ENCODE data around the gene CNTNAP2.

CNTNAP2 gene

GRCh38 chr7:147048864-147049263, 932.3 kb downstream of the CNTNAP2 start:
- Histone ChIP-seq H4K20me1 (ENCODE audit: low read depth, low read length) (no peaks in the 10 kb centered on the region), H3K9me2 (replicated peaks; ENCODE audit: insufficient read depth, low read length) (no peaks in the 10 kb centered on the region), H3K36me3 (ENCODE audit: low read length) (no peaks in the 10 kb centered on the region), H3K9me3 (ENCODE audit: insufficient read depth, low read length) (no peaks in the 10 kb centered on the region), H3K4me2 (ENCODE audit: low read depth, low read length, poor library complexity, severe bottlenecking) (no peak overlapping the region), H3K9ac (ENCODE audit: low read length) (no peak overlapping the region), H3K79me2 (ENCODE audit: insufficient read depth, low read length) (no peaks in the 10 kb centered on the region), H3K27ac (ENCODE audit: low read depth, low read length) (no peak overlapping the region), H3K4me3 (ENCODE audit: insufficient read depth, low read length, poor library complexity, severe bottlenecking) (no peak overlapping the region), H3F3A (ENCODE audit: insufficient read depth) (no peaks in the 10 kb centered on the region), H3K27me3 (ENCODE audit: low read length) (no peaks in the 10 kb centered on the region), H2AFZ (ENCODE audit: low read depth, low read length, severe bottlenecking) (peak overlapping the region; percentile 48)
- no peak for TF ChIP-seq EZH2phosphoT487 (conservative IDR thresholded peaks at IDR 0.05; ENCODE audit: low read length)
- TF ChIP-seq, protein P1, sequence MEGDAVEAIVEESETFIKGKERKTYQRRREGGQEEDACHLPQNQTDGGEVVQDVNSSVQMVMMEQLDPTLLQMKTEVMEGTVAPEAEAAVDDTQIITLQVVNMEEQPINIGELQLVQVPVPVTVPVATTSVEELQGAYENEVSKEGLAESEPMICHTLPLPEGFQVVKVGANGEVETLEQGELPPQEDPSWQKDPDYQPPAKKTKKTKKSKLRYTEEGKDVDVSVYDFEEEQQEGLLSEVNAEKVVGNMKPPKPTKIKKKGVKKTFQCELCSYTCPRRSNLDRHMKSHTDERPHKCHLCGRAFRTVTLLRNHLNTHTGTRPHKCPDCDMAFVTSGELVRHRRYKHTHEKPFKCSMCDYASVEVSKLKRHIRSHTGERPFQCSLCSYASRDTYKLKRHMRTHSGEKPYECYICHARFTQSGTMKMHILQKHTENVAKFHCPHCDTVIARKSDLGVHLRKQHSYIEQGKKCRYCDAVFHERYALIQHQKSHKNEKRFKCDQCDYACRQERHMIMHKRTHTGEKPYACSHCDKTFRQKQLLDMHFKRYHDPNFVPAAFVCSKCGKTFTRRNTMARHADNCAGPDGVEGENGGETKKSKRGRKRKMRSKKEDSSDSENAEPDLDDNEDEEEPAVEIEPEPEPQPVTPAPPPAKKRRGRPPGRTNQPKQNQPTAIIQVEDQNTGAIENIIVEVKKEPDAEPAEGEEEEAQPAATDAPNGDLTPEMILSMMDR (IDR thresholded peaks at IDR 0.05; ENCODE audit: insufficient read depth, low read length, poor library complexity, severe bottlenecking) = no peak

- Histone ChIP-seq H3F3A (ENCODE audit: insufficient read depth) (no peaks in the 10 kb centered on the region), H3K79me2 (ENCODE audit: insufficient read depth, low read length) (no peaks in the 10 kb centered on the region), H4K20me1 (ENCODE audit: low read depth, low read length) (no peaks in the 10 kb centered on the region), H3K4me3 (ENCODE audit: insufficient read depth, low read length, poor library complexity, severe bottlenecking) (no peak overlapping the region), H3K36me3 (ENCODE audit: low read length) (no peaks in the 10 kb centered on the region), H3K4me2 (ENCODE audit: low read depth, low read length, poor library complexity, severe bottlenecking) (no peak overlapping the region), H3K9me2 (replicated peaks; ENCODE audit: insufficient read depth, low read length) (no peaks in the 10 kb centered on the region), H3K9ac (ENCODE audit: low read length) (no peak overlapping the region), H3K27me3 (ENCODE audit: low read length) (no peaks in the 10 kb centered on the region), H2AFZ (ENCODE audit: low read depth, low read length, severe bottlenecking) (no peak overlapping the region), H3K27ac (ENCODE audit: low read depth, low read length) (no peak overlapping the region), H3K9me3 (ENCODE audit: insufficient read depth, low read length) (no peaks in the 10 kb centered on the region)
- TF ChIP-seq, protein P1 (IDR thresholded peaks at IDR 0.05; ENCODE audit: insufficient read depth, low read length, poor library complexity, severe bottlenecking) = no peak
- no peak for TF ChIP-seq EZH2phosphoT487 (conservative IDR thresholded peaks at IDR 0.05; ENCODE audit: low read length)
Observed at GRCh38 chr7:147052818-147053217, 936.2 kb downstream of the CNTNAP2 start.

DNA sequence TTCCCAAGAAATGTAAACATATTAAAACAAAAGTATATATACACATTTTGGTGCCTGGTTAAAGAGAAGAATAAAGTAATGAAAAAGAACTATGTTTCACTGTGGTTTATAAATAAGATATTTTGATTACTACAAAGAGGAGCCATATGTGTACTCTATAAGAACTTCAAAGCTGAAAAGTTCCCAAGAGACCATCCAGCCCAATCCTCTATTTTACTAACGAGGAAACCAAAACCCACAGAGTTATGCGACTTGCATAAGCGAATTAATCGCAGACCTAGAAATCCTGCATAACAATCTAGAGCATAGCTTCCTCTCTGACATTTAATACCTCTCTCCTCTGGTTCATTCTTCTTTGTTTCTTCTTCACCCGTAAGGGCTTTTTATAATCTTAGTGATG, 937.1 kb downstream of the CNTNAP2 start:
- H3K27ac ChIP-seq (ENCODE audit: low read depth, low read length) = no peak overlapping the region

DNA sequence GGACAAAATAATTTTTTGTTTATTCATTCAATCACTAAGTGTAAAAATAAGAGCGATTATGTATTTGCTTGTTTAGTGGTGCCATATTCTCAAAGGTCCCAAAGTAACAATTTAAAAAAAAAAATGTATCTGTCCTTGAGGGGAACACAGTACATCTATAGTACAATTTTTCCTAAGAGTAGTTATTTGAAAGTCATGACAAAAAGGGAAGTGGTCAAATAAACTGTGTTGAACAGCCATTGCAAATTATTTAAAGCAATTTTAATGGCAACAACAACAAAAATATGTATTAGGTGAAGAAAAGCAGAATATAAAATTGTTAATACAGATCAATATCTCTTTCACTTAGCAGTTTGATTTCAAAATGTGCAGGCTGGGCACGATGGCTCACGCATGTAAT, 943.5 kb downstream of the CNTNAP2 start:
- no peaks in the 10 kb centered on the region for H3F3A ChIP-seq (ENCODE audit: insufficient read depth)
- TF ChIP-seq, protein P1 (IDR thresholded peaks at IDR 0.05; ENCODE audit: insufficient read depth, low read length, poor library complexity, severe bottlenecking) = no peak
- no peak for TF ChIP-seq EZH2phosphoT487 (conservative IDR thresholded peaks at IDR 0.05; ENCODE audit: low read length)
- H3K27ac ChIP-seq (ENCODE audit: low read depth, low read length) = no peak overlapping the region
- no peaks in the 10 kb centered on the region for H3K36me3 ChIP-seq (ENCODE audit: low read length)
- no peak overlapping the region for H3K9ac ChIP-seq (ENCODE audit: low read length)
- no peaks in the 10 kb centered on the region for H4K20me1 ChIP-seq (ENCODE audit: low read depth, low read length)
- no peaks in the 10 kb centered on the region for H3K9me2 ChIP-seq (replicated peaks; ENCODE audit: insufficient read depth, low read length)
- no peak overlapping the region for H3K4me2 ChIP-seq (ENCODE audit: low read depth, low read length, poor library complexity, severe bottlenecking)
- H3K9me3 ChIP-seq (ENCODE audit: insufficient read depth, low read length) = no peaks in the 10 kb centered on the region
- H3K4me3 ChIP-seq (ENCODE audit: insufficient read depth, low read length, poor library complexity, severe bottlenecking) = no peak overlapping the region
- no peak overlapping the region for H2AFZ ChIP-seq (ENCODE audit: low read depth, low read length, severe bottlenecking)
- no peaks in the 10 kb centered on the region for H3K79me2 ChIP-seq (ENCODE audit: insufficient read depth, low read length)
- H3K27me3 ChIP-seq (ENCODE audit: low read length) = no peaks in the 10 kb centered on the region

More for the DNA sequence above, 937.1 kb downstream of the CNTNAP2 start:
- Histone ChIP-seq H3K9ac (ENCODE audit: low read length) (no peak overlapping the region), H2AFZ (ENCODE audit: low read depth, low read length, severe bottlenecking) (no peak overlapping the region), H3F3A (ENCODE audit: insufficient read depth) (no peaks in the 10 kb centered on the region), H3K9me2 (replicated peaks; ENCODE audit: insufficient read depth, low read length) (no peaks in the 10 kb centered on the region), H3K4me2 (ENCODE audit: low read depth, low read length, poor library complexity, severe bottlenecking) (no peak overlapping the region), H3K4me3 (ENCODE audit: insufficient read depth, low read length, poor library complexity, severe bottlenecking) (no peak overlapping the region), H4K20me1 (ENCODE audit: low read depth, low read length) (no peaks in the 10 kb centered on the region), H3K79me2 (ENCODE audit: insufficient read depth, low read length) (no peaks in the 10 kb centered on the region), H3K27me3 (ENCODE audit: low read length) (no peaks in the 10 kb centered on the region), H3K36me3 (ENCODE audit: low read length) (no peaks in the 10 kb centered on the region), H3K9me3 (ENCODE audit: insufficient read depth, low read length) (no peaks in the 10 kb centered on the region)
- TF ChIP-seq EZH2phosphoT487 (conservative IDR thresholded peaks at IDR 0.05; ENCODE audit: low read length) = no peak
